ENCODE data around the gene RAB5B. TPM values are rescaled to one million over a fixed set of nuclear protein-coding genes. Genes with fewer than 3 reads are reported as not detected.

Gene RAB5B
- total RNA-seq, 4 donors from 2014 or later: 75.5 to 84.9 (median 81.8) TPM

- Histone ChIP-seq H3K36me3 (peaks cover 0 to 7% of the 10 kb centered on the region in 2 donors), H3K4me1 (no peaks in the 10 kb centered on the region), H3K27me3 (no peaks in the 10 kb centered on the region), H3K27ac (no peak within 1 kb of the TSS), H3K4me3 (no peak within 1 kb of the TSS), H3K9me3 (no peaks in the 10 kb centered on the region)
- intact Hi-C loops (cut with DNase I; ENCODE audit: low total_unique reads) (no loop called here), in situ Hi-C loops (cut with MboI; ENCODE audit: low sequenced_read_pairs in 4 of 4) (no loop called here)
- no peak for ATAC-seq
- no peak for DNase-seq
- TF ChIP-seq POLR2A (IDR thresholded peaks at IDR 0.05): no peak
- TF ChIP-seq CTCF (IDR thresholded peaks at IDR 0.05 in 4 of 5, conservative IDR thresholded peaks at IDR 0.05 in 1 of 5): no peak
These were observed 46.7 kb downstream of the RAB5B start, which contains the start of gene IKZF4 for GRCh38 chr12:56020423-56021184. IKZF4 (plus strand) TSS chr12:56021043; CDS start chr12:56021494, 451 bp downstream.

DNA sequence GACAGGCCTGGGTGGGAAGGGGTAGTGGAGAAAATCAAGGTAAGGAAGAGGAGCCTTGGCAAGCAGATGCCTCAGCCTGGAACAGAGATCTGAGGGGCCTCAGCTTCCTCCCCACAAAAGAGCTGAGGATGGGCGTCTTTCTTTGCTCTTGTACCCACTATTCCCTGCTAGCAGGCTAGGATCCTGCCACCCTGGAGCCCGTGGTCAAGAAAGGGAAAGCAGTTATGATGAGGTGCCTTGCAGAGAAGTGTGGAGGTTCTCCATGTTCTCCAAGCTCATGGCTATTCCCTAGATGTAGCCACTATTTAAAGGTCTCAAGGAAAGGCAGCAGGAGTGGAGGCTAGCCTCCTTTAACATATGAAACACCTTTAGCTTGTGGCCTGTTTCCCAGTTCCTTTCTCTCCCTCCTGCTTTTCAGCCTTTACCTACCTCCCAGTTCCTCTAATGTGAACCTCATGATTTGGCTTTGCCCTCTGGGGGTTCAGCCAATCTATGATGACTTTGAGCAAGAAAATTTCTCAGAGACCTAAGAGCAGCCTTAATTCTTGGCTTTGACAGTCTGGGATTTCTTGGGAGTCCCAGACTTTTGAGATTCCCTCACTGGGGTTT lies 48.1 kb downstream of the RAB5B start:
- Histone ChIP-seq H3K27me3 (no peaks in the 10 kb centered on the region), H3K36me3 (peaks cover 0 to 7% of the 10 kb centered on the region in 2 donors), H3K4me3 (no peak overlapping the region), H3K9me3 (no peaks in the 10 kb centered on the region), H3K27ac (no peak overlapping the region), H3K4me1 (no peaks in the 10 kb centered on the region)
- intact Hi-C loops (cut with DNase I; ENCODE audit: low total_unique reads) (no loop called here), in situ Hi-C loops (cut with MboI; ENCODE audit: low sequenced_read_pairs in 4 of 4) (no loop called here)
- ATAC-seq: no peak
- DNase-seq: no peak
- TF ChIP-seq POLR2A (IDR thresholded peaks at IDR 0.05) (no peak), CTCF (IDR thresholded peaks at IDR 0.05 in 4 of 5, conservative IDR thresholded peaks at IDR 0.05 in 1 of 5) (no peak)

- in situ Hi-C loops (cut with MboI; ENCODE audit: low sequenced_read_pairs in 4 of 4): no loop called here
- Histone ChIP-seq H3K36me3 (peaks cover 0 to 32% of the 10 kb centered on the region in 2 donors), H3K9me3 (no peaks in the 10 kb centered on the region), H3K4me1 (no peaks in the 10 kb centered on the region), H3K27ac (no peak overlapping the region), H3K27me3 (no peaks in the 10 kb centered on the region), H3K4me3 (no peak overlapping the region)
- TF ChIP-seq POLR2A (IDR thresholded peaks at IDR 0.05) (no peak), CTCF (IDR thresholded peaks at IDR 0.05 in 4 of 5, conservative IDR thresholded peaks at IDR 0.05 in 1 of 5) (no peak)
- DNase-seq: no peak
- ATAC-seq: no peak
- intact Hi-C loops (cut with DNase I; ENCODE audit: low total_unique reads): no loop called here
These were observed 54.8 kb downstream of the RAB5B start for GRCh38 chr12:56028511-56029165.

DNA sequence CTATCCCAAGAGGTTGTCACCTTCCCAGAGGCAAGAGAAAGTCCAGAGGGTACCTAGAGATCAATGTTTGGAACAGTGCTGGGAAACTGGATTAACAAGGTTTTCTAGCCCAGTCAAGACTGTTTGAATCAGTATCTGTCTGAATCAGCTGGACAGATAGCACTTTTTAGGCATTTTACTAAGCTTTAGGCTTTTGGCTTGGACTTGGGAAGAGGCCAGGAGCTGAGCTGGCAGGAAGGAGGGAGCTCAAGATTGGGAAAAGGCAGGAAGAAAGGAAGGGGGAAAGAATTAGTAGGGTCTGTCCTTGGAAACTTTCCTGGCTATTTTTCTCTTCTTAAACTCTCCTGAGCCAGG lies 55.3 kb downstream of the RAB5B start:
- peaks cover 0 to 32% of the 10 kb centered on the region in 2 donors for H3K36me3 ChIP-seq
- H3K27me3 ChIP-seq: no peaks in the 10 kb centered on the region
- intact Hi-C loops (cut with DNase I; ENCODE audit: low total_unique reads): no loop called here
- H3K27ac ChIP-seq: no peak overlapping the region
- DNase-seq: no peak
- no peak for TF ChIP-seq POLR2A (IDR thresholded peaks at IDR 0.05)
- no peak for TF ChIP-seq CTCF (IDR thresholded peaks at IDR 0.05 in 4 of 5, conservative IDR thresholded peaks at IDR 0.05 in 1 of 5)
- H3K4me1 ChIP-seq: no peaks in the 10 kb centered on the region
- H3K4me3 ChIP-seq: no peak overlapping the region
- H3K9me3 ChIP-seq: no peaks in the 10 kb centered on the region
- in situ Hi-C loops (cut with MboI; ENCODE audit: low sequenced_read_pairs in 4 of 4): no loop called here
- no peak for ATAC-seq
